ENCODE results near the gene CYB5D1. TPM values are rescaled to one million over a fixed set of nuclear protein-coding genes. Genes with fewer than 3 reads are reported as not detected.

CYB5D1 gene
- total RNA-seq, 2 experiments from 2014 or later = 18.1 to 24.8 TPM

DNA sequence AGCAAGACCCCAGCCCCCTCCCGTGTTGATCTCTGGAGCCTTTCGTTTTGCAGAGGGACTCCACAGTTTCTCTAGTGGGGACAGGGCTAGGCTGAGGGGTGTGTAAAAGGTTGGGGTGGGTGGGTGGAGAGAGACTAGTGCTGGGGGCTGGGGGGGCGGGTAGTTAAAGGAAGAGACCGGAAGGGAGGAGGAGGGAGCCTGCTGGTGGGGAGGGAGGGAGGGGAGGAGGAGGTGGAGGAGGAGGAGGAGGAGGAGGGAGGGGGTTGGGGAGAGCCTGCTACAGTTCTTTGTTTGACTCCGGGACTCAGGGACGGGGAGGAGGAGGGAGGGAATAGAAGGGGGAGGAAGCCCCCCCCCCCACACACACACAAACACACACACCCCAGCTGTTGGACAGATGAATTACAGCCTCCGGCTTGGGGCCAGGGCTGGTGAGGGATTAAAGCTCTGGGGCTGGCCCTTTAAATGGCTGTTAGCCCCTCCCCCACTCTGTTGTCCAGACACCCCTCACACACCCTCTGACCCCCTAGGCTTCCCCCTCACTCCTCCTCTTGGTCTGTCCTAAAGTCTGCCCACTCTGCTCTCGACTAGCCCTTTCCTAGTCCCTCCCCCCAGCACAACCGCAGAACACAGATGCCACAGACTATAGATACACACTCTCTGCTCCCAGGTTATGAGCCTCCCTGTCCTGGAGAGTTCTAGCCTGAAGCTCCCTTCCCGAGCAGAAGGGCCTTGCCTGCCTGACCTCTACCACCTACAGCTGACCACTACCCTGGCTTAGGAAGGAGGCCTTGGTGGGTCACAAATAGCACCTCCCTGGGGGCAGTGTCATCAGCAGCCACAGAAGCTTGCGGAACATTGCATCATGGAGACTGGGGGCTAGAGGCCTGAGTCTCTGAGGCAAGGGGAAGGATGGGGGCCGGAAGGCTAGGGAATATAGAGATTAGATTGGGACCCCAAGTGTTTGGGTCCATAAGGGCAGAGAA lies 19.4 kb upstream of the CYB5D1 start:
- peak overlapping the region; percentile 95 for H3K4me2 ChIP-seq (ENCODE audit: low read length)

DNA sequence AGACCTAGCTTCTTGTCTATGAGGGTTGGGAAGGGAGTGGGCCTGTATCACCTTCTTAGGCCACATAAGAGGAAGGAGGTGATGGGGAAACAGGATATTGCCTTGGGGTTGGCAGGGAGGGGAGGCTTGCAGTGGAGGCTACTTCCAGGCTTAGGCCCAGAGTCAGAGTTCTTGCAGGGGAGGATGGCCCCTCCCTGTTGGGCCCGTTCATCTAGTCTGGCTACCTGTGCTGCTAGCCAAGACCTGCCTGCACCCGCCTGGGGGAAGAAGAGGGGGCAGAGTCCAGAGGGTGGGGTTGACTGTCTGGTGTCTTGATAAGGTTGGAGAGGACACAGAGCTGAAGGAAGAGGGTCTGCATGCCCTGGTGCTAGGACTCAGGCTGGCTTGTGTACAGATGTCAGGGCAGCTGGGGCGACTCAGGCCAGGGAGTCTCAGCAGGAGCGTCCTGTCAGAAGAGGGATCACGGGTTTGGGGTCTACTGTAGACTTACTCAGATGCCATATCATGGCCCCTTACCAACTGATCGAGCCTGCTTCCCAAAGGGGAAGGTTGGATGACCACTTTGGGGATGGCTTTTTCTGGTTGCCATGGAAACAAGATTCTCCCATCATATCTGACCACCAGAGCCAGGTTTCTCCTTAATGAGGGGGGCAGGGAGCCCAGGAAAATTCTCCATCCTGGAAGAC lies 18.5 kb upstream of the CYB5D1 start:
- DNase-seq (ENCODE audit: low spot score) = peak; percentile 57
- H3K4me2 ChIP-seq (ENCODE audit: low read length) = peak overlapping the region; percentile 95

More for the DNA sequence above, 19.4 kb upstream of the CYB5D1 start:
- no peak overlapping the region for H2AFZ ChIP-seq (ENCODE audit: low read length)
- peaks cover 13% of the 10 kb centered on the region; the same call in 1 of the 2 replicates for H4K20me1 ChIP-seq (ENCODE audit: insufficient read depth, low read length)
- no peaks in the 10 kb centered on the region for H3K9me3 ChIP-seq (ENCODE audit: low read length)
- TSS peak; percentile 63 for BruUV-seq (replicated peaks)
- peak overlapping the region; percentile 79 for H3K4me3 ChIP-seq (ENCODE audit: low read depth, low read length, poor library complexity, severe bottlenecking)
- H3K9me2 ChIP-seq (ENCODE audit: insufficient read depth, low read length) = no peaks in the 10 kb centered on the region
- H3K4me1 ChIP-seq (ENCODE audit: insufficient read depth, low read length, poor library complexity, severe bottlenecking) = peaks cover 42% of the 10 kb centered on the region
- POLR2A ChIA-PET = interaction anchor here (0.6 to 3.0 kb wide), 4 partner anchors 12 to 342 kb away, joined by 3 to 10 read pairs (median 4); partner anchors contain the start of genes NAA38 and TP53
- H3K36me3 ChIP-seq (ENCODE audit: insufficient read depth, low read length) = peaks cover 12% of the 10 kb centered on the region; the same call in 1 of the 2 replicates
- H3K79me2 ChIP-seq (ENCODE audit: insufficient read depth, low read depth, low read length) = peaks cover 40% of the 10 kb centered on the region; the same call in 1 of the 2 replicates
- CTCF ChIA-PET (ENCODE audit: unreplicated experiment) = no interaction called here
- peak; percentile 91 for DNase-seq (ENCODE audit: low spot score)
- no peak for TF ChIP-seq EZH2phosphoT487 (IDR thresholded peaks at IDR 0.05; ENCODE audit: borderline replicate concordance, low read depth, low read length)
- TF ChIP-seq, protein P1, sequence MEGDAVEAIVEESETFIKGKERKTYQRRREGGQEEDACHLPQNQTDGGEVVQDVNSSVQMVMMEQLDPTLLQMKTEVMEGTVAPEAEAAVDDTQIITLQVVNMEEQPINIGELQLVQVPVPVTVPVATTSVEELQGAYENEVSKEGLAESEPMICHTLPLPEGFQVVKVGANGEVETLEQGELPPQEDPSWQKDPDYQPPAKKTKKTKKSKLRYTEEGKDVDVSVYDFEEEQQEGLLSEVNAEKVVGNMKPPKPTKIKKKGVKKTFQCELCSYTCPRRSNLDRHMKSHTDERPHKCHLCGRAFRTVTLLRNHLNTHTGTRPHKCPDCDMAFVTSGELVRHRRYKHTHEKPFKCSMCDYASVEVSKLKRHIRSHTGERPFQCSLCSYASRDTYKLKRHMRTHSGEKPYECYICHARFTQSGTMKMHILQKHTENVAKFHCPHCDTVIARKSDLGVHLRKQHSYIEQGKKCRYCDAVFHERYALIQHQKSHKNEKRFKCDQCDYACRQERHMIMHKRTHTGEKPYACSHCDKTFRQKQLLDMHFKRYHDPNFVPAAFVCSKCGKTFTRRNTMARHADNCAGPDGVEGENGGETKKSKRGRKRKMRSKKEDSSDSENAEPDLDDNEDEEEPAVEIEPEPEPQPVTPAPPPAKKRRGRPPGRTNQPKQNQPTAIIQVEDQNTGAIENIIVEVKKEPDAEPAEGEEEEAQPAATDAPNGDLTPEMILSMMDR (conservative IDR thresholded peaks at IDR 0.05; ENCODE audit: low read length) = no peak
- intact Hi-C loops (cut with micrococcal nuclease; ENCODE audit: unreplicated experiment) = loop anchor here (1.0 to 10.0 kb wide), 6 partner anchors 48 to 586 kb away; partner anchors contain the start of genes CTDNEP1, ELP5, HES7 and PER1
- peak overlapping the region; percentile 92 for H3K27ac ChIP-seq (ENCODE audit: low read depth, low read length, poor library complexity, severe bottlenecking)

More for the DNA sequence above, 18.5 kb upstream of the CYB5D1 start:
- TF ChIP-seq, protein P1 (conservative IDR thresholded peaks at IDR 0.05; ENCODE audit: low read length) = no peak
- no peak for TF ChIP-seq EZH2phosphoT487 (IDR thresholded peaks at IDR 0.05; ENCODE audit: borderline replicate concordance, low read depth, low read length)
- peaks cover 40% of the 10 kb centered on the region for H3K4me1 ChIP-seq (ENCODE audit: insufficient read depth, low read length, poor library complexity, severe bottlenecking)
- no TSS peak for BruUV-seq (replicated peaks)
- intact Hi-C loops (cut with micrococcal nuclease; ENCODE audit: unreplicated experiment) = loop anchor here (5.0 to 10.0 kb wide), 5 partner anchors 152 to 587 kb away; partner anchors contain the start of genes CTDNEP1, ELP5, HES7 and PER1
- H3K79me2 ChIP-seq (ENCODE audit: insufficient read depth, low read depth, low read length) = peaks cover 44% of the 10 kb centered on the region; the same call in 1 of the 2 replicates
- H3K4me3 ChIP-seq (ENCODE audit: low read depth, low read length, poor library complexity, severe bottlenecking) = peak overlapping the region; percentile 79
- ChIA-PET CTCF (ENCODE audit: unreplicated experiment) (no interaction called here), POLR2A (interaction anchor here (3.0 kb wide), 1 partner anchor 17 kb away, joined by 10 read pairs; the partner anchor contains the start of gene NAA38)
- H3K36me3 ChIP-seq (ENCODE audit: insufficient read depth, low read length) = peaks cover 12% of the 10 kb centered on the region; the same call in 1 of the 2 replicates
- H2AFZ ChIP-seq (ENCODE audit: low read length) = no peak overlapping the region
- H3K9me3 ChIP-seq (ENCODE audit: low read length) = no peaks in the 10 kb centered on the region
- no peaks in the 10 kb centered on the region for H3K9me2 ChIP-seq (ENCODE audit: insufficient read depth, low read length)
- peaks cover 13% of the 10 kb centered on the region; the same call in 1 of the 2 replicates for H4K20me1 ChIP-seq (ENCODE audit: insufficient read depth, low read length)
- peak overlapping the region; percentile 92 for H3K27ac ChIP-seq (ENCODE audit: low read depth, low read length, poor library complexity, severe bottlenecking)

Measured in OCI-LY7 (cell line).